GM19193 (cell line): ENCODE measurements around the gene COMMD1.

Experiments
- POLR2A ChIP-seq: IDR thresholded peaks from 4 replicates; pipeline ENCODE4 v1.6.1; 2011; ENCODE audit not compliant: insufficient read depth, insufficient read length; ENCODE audit errors: extremely low read depth

COMMD1 gene

DNA sequence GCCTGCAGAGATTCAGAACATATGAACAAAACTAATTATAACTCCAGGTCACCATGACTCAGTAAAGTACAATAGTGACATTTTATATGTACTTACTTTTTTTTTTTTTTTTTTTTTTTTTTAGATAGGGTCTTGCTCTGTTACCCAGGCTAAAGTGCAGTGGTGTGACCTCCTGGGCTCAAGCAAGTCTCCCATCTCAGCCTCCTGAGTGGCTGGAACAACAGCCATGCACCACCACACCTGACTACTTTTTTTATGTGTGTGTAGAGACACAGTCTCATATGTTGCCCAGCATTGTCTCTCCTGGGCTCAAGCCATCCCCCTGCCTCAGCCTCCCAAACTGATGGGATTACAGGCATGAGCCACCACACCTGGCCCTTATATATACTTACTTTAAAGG lies 159.8 kb downstream of the COMMD1 start:
- no peak for TF ChIP-seq POLR2A

DNA sequence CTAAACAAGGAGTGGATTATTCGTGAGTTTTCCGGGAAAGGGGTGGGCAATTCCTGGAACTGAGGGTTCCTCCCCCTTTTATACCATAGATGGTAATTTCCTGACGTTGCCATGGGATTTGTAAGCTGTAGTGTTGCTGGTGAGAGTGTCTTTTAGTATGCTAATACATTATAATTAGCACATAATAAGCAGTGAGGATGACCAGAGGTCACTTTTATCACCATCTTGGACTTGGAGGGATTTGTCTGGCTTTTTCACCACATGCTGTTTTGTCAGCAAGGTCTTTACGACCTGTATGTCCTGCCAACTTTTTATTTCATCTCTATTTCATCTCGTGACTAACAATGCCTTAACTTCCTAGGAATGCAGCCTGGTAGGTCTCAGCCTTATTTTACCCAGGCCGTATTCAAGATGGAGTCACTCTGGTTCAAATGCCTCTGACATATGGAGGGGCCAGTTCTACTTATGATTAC lies 165.7 kb downstream of the COMMD1 start:
- no peak for TF ChIP-seq POLR2A

DNA sequence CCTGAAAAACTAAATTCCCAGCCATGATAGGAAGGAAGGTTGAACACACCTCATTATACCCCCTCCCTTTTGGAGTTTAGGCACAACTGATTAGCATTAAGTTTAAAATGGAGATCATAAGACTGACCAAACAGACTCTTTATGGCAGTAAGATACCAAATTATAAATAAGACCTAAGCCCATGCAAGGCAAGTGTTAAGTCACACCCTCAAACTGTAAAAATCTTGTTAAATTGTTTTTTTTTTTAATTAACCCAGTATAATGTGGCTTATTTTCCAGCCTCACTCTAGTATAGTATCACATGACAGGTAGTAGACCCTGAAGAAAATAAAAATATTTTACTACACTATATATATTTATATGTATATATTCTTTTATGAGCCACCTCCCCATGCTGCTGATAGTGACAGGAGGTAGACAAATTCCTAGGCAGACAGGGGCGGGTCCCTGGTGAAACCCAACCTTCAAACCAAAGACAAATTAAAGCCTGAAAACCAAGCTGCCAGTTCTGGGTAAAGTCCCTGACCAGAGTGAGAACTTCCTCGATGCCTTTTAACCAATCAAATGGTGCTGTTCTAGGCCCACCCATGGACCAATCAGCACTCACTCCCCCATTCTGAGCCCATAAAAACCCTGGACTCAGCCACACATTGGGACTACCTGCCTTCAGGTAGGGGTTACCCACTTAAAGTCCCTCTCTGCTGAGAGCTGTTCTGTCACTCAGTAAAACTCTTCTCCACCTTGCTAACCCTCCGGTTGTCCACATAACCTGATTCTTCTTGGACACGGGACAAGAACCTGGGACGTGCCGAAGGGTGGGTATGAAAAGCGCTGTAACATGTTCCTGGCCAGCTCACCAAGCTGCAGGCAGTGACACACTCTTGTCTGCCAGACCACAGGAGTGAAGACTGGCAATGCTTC lies 166.5 kb downstream of the COMMD1 start:
- no peak for TF ChIP-seq POLR2A

DNA sequence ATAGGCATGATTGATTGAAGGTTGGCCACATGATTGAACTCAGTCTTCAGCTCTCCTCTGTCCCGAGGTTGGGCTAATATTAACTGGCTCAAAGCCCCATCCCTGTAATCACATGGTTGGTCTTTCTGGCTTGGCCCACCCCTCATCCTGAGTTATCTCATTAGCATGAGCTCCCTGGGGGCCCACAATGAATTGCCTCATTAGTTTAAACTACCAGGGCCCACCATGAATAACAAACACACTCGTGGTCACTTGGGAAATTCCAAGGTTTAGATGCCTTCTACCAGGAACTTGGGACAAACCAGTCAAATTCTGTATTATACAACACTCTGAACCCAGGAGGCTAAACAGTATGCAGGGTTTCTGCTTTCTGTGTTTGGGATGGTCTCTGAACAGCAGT lies 168.8 kb downstream of the COMMD1 start:
- no peak for TF ChIP-seq POLR2A

DNA sequence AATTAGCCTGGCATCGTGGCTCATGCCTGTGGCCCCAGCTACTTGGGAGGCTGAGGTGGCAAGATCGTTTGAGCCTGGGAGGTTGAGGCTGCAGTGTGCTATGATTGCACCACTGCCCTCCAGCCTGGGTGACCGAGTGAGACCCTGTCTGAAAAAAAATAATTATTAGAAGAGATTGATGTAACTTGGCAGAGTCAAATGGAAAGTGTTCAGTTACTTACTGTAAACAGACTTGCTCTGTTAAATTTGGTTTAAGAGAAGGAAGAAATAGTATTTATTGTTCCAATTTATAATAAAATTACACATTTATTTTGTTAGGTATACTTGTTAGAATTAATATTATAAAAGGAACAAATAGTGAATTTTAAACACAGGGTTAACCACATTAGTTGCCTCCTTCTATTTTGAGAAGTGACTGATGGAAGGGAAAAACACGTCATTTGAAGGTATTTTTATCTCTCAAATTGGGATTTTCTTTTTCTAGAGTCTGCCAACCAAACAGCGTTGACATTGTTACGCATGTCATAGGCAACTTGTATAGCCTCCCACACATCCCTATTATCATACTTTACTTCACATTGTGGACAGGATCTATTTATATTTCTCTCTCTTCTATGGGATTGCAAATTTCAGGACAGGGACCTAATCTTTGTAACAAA lies 171.6 kb downstream of the COMMD1 start:
- TF ChIP-seq POLR2A: no peak

DNA sequence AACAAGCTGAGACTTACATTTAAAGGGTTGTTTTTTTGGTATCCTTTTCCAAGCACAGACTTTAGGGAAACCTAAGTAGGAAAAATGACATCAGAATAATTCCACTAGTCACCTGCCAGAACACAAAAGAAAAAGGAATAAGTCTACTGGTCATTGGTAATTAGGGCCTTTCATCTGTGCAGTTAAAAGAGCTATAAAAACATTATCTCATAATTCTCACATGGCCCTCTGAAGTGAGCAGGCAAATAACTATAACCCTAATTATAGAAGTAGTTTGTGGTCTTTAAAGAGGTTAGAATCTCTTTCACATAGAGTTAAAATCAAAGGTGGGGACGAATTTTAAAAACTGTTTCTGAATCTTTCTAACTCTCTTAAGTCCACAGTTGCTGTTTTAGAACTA lies 179.3 kb downstream of the COMMD1 start:
- TF ChIP-seq POLR2A: no peak

DNA sequence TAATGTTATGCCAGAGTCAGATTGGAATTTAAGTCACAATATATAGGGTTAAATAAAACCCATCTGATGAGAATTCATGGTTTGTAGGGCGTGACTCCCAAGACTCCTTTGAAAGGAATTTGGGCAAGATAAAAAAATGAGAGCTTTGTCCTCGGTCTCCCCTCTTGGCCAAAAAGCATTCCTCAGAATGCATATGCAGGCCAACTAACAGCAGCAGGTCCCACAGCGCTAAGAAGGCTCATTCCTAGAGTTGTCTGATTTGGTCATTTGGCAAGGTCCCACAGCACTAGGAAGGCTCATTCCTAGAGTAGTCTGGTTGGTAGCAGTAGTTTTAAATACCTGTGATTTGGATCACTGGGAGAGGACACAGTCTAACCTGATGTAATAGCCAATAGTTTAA lies 184.2 kb downstream of the COMMD1 start:
- TF ChIP-seq POLR2A: no peak

DNA sequence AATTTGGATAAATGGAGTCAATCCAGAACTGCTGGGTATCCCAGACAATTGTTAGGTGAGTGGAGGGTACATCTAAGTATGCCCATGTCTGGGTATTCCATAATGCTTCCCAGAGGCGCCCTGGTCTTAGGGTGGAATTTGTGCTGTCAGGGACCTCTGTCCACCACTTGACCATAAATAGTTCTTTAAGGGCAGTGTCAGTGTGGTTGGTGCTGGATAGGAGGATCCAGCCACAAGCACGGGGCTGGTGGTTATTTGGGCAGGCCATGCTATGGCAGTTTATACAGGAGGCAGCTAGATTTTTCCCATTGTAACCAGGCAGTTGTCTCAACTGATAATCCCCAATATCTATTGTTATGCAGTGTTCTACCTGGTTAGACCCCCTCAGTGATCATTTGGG lies 186.0 kb downstream of the COMMD1 start:
- TF ChIP-seq POLR2A: no peak

DNA sequence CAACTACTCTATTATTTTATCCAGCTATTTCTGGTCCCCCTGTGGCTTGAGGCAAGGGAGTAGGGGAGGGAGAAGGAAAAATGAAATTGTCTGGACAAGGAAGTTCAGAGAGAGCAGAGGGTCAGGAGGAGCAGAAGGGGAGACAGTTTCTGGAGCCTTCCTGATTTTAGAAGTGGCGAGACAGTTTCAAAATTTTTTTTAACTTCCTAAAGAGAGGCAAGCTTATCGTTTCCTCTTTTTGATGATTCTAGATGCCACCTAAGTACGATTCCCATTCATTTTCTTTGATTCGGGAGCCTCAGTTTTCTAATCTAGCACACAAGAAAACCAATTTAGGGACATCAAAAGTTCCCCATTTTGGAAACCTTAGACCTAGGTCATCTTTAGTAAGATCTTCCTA lies 193.6 kb downstream of the COMMD1 start:
- TF ChIP-seq POLR2A: no peak

DNA sequence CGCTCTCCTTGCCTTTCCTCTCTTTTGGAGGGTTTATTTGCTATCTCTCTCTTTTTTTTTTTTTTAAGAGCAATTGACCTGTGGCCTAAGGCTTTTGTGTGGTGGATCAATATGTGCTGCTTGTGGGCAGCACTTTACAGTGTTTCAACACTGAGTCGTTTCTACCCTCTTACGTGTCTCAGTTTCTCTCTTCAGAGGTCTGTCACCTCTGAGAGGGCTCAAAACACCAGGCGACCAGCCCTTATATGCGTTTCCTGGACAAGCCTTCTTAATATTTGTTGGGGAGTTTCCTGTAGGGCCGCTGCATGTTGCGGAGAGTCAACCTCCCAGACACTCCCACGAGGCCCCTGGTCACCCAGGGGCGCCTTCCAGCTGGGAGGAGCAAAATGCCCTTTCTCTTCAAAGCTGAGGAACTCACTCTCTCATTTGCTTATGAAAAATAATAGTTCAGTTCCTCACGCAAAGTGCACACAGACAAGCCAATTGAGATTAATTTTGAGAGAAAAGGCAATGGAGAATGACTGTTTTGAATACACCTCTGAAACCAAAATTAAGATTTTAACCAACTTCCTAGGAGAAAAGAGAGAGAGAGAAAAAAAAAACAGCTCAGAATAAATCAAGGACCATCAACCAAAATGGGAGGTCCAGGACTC lies 194.2 kb downstream of the COMMD1 start:
- TF ChIP-seq POLR2A: peak; percentile 55

DNA sequence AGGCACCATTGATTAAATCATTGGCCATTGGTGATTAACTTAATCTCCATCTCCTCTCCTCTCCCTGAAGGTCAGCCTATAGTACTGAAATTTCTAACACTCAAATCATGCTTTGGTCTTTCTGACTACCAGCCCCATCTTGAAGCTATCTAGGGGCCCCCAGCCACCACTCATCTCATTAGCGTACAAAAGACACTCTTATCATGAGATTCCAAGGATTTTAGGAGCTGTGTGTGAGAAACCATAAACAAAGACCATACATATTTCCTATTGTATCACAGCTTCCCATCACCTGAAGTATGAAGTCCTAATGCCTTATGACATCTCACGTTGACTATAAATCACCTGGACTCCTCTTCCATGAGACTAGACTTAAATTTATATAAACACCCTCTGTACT lies 196.4 kb downstream of the COMMD1 start:
- no peak for TF ChIP-seq POLR2A

DNA sequence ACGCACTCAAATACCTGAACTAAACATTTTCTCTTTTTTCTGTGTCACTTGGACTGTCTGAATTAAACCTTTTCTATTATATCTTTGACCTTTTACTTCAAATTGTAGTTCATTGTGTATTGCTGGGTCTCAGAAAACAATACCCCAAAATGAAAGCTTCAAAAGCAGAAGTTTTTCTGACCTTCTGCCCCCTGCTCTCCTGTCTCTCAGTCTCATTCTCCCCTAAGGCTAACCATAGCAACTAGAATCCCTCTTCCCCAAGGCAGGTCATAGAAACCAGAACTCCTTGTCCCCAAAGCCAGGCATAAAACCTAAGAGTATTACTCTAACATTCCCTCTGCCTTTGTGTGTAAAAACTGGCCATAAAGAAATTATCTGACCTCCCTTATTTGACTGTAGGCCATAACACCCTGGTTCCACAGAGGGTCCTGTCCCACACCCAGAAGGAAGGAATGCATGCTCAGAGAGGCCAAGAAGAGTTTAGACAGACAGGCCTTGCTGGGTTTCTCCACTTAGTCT lies 197.0 kb downstream of the COMMD1 start:
- no peak for TF ChIP-seq POLR2A

DNA sequence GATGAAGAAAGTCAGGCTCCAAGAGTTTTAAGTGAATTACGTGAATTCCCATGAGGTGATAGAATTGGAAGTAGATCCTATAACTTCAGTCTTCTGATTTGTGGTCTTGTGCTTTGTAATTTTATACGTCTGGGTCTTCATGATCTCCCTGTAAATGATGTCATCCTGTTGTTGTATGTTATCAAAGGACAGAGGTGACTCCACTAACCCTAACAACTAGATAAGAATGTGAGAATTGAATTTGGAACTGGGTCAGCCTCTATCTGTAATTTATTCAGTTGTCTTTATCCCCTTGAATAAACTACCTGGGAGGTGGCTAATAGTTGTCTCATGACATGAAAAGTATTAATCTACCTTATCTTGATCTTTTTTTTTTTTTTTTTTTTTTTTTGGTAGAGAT lies 204.1 kb downstream of the COMMD1 start:
- TF ChIP-seq POLR2A: no peak

DNA sequence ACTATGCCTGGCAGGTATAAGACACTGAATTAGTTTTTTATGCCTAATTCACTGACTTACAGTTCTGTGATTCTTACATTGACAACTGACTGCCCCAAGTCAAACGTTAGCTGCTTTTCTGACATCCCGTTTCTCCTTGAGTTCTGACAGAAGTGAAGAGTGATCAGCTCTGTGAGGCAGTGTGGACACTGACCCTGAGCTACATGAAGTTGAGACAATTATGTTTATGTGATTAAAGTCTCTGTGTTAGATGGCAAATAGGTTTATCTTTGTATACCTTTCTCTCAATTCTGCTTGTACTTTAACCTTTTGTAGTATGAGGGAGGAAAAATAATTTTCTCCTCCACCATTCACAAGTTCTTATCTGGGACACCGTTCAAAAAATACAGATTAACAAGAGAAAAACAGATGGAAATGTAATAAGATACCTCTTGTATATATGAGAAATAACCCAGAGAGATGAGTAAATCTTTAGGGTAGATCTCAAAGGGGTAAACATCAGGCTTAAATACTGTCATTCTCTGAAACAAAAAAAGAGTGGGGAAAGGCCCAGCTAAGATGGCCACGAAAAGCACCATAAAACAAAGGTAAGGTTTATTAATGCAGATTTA lies 205.0 kb downstream of the COMMD1 start:
- TF ChIP-seq POLR2A: no peak

DNA sequence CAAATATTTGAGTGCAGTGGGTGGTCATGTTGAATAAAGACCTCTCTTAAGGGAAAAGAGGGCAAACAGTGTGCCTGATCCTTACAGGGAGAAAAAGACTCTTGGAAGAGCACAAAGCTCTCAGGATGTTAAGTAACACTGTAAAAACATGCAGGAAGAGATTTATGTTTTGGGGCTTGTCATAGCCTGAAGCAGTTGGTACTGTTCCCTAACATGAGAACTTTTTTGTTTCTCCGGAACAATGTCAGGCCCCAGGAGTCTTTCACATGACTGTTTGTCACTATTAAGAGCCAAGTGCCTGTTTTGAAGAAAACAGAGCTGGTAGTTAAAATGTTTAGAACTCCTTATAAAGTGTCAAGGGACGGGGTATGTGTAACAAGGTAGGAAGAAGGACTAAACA lies 206.7 kb downstream of the COMMD1 start:
- TF ChIP-seq POLR2A: no peak
